T-helper 2 cell treated with Interferon-gamma antibody and Interleukin-4, amounts not matched to agents 100 ng/mL and 5 ng/mL, for 36 hours (primary cell): ENCODE data around the gene B3GALT6. TPM values are rescaled to one million over a fixed set of nuclear protein-coding genes. Genes with fewer than 3 reads are reported as not detected.

Experiments used
- intact Hi-C: fragments of 100-400 bp; cut with micrococcal nuclease; formaldehyde crosslinking; loops from one replicate; pipeline ENCODE4 v1.15.1; 2023
- total RNA-seq: library from RNA; stranded (reverse); gene quantifications from 2 replicates; pipeline ENCODE4 v1.2.3, GENCODE V29; 2022

The B3GALT6 gene
- total RNA-seq, 1 donor from 2014 or later: 27.1 TPM

GRCh38 chr1:1215080-1215676, 16.9 kb upstream of the B3GALT6 start:
- intact Hi-C loops: no loop called here

GRCh38 chr1:1215881-1216605, 16.0 kb upstream of the B3GALT6 start:
- intact Hi-C loops: no loop called here

- intact Hi-C loops: no loop called here
These were observed 15.0 kb upstream of the B3GALT6 start for GRCh38 chr1:1216770-1217620.

GRCh38 chr1:1217621-1218523, 14.2 kb upstream of the B3GALT6 start:
- intact Hi-C loops: no loop called here

- intact Hi-C loops: no loop called here
These were observed 13.4 kb upstream of the B3GALT6 start for GRCh38 chr1:1218524-1219200.

- intact Hi-C loops: no loop called here
These were observed 12.7 kb upstream of the B3GALT6 start for GRCh38 chr1:1219341-1219740.

GRCh38 chr1:1220197-1220596, 11.8 kb upstream of the B3GALT6 start:
- intact Hi-C loops: no loop called here

GRCh38 chr1:1221887-1222574, 10.0 kb upstream of the B3GALT6 start:
- intact Hi-C loops: no loop called here

- intact Hi-C loops: no loop called here
These were observed 9.3 kb upstream of the B3GALT6 start for GRCh38 chr1:1222575-1223225.

GRCh38 chr1:1223321-1223720, 8.7 kb upstream of the B3GALT6 start:
- intact Hi-C loops: no loop called here

- intact Hi-C loops: no loop called here
These were observed 8.1 kb upstream of the B3GALT6 start for GRCh38 chr1:1223891-1224290.

- intact Hi-C loops: no loop called here
These were observed 6.7 kb upstream of the B3GALT6 start for GRCh38 chr1:1225238-1225845.

- intact Hi-C loops: no loop called here
These were observed 6.1 kb upstream of the B3GALT6 start for GRCh38 chr1:1225913-1226312.

- intact Hi-C loops: no loop called here
These were observed 5.3 kb upstream of the B3GALT6 start for GRCh38 chr1:1226566-1227362.

- intact Hi-C loops: no loop called here
These were observed 4.7 kb upstream of the B3GALT6 start for GRCh38 chr1:1227386-1227785.

- intact Hi-C loops: no loop called here
These were observed 3.9 kb upstream of the B3GALT6 start for GRCh38 chr1:1228187-1228586.

GRCh38 chr1:1228596-1229321, 3.3 kb upstream of the B3GALT6 start:
- intact Hi-C loops: no loop called here

GRCh38 chr1:1229770-1230169, 2.3 kb upstream of the B3GALT6 start:
- intact Hi-C loops: loop anchor here (2.0 kb wide), 1 partner anchor 107 kb away; no protein-coding TSS in a partner anchor
